ENCODE data around the gene EPB42.
"Not testable (repeated sequence)": the region's sequence is repeated elsewhere in the genome, so short reads cannot be mapped to it uniquely, and the experiment has no call there.

Gene EPB42

DNA sequence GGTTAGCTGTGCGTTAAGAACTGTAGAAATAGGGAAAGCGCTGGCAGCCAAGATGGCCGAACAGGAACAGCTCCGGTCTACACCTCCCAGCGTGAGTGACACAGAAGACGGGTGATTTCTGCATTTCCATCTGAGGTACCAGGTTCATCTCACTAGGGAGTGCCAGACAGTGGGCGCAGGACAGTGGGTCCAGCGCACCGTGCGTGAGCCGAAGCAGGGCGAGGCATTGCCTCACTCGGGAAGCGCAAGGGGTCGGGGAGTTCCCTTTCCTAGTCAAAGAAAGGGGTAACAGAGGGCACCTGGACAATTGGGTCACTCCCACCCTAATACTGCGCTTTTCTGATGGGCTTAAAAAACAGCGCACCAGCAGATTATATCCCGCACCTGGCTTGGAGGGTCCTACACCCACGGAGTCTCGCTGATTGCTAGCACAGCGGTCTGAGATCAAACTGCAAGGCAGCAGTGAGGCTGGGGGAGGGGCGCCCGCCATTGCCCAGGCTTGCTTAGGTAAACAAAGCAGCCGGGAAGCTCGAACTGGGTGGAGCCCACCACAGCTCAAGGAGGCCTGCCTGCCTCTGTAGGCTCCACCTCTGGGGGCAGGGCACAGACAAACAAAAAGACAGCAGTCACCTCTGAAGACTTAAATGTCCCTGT lies 45.0 kb downstream of the EPB42 start:
- not testable (repeated sequence) for H3K27ac ChIP-seq (ENCODE audit: low read depth, low read length, poor library complexity, severe bottlenecking); H3F3A ChIP-seq (ENCODE audit: insufficient read depth, low read length); H3K4me2 ChIP-seq (ENCODE audit: low read length); H3K9me2 ChIP-seq (ENCODE audit: low read depth, low read length); H3K4me1 ChIP-seq (ENCODE audit: insufficient read depth, low read length, severe bottlenecking); H3K9ac ChIP-seq (ENCODE audit: low read length); H3K27me3 ChIP-seq (ENCODE audit: insufficient read depth, low read length); H4K20me1 ChIP-seq (ENCODE audit: insufficient read depth, low read length); H3K79me2 ChIP-seq (ENCODE audit: insufficient read depth, low read length); H3K4me3 ChIP-seq (ENCODE audit: low read depth, low read length, poor library complexity, severe bottlenecking); H2AFZ ChIP-seq (ENCODE audit: low read length); H3K9me3 ChIP-seq (ENCODE audit: low read length)
- H3K36me3 ChIP-seq (ENCODE audit: insufficient read depth, low read length), result peaks cover 54% of the 10 kb centered on the region

DNA sequence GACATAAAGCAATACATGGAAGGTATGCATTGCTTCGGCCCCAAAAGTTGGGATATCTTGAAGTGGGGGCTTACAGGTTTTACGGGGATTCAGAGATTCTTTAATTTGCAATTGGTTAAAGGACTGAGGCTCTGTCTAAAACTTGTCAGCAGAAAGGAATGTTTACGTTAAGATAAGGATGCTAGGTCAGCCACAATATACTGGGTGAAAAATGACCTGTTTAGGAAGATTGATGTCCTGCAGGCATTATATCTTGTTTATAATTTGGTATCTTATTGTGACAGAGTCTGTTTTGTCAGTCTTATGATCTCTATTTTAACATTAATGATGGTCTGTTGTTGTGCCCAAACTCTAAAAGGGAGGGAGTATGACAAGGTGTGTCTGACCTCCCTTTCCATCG lies 50.9 kb downstream of the EPB42 start:
- Histone ChIP-seq H3K9me2 (ENCODE audit: low read depth, low read length) (no peaks in the 10 kb centered on the region), H3K4me2 (ENCODE audit: low read length) (no peak overlapping the region), H3K27ac (ENCODE audit: low read depth, low read length, poor library complexity, severe bottlenecking) (no peak overlapping the region), H3K27me3 (ENCODE audit: insufficient read depth, low read length) (no peaks in the 10 kb centered on the region), H3K4me1 (ENCODE audit: insufficient read depth, low read length, severe bottlenecking) (no peaks in the 10 kb centered on the region), H3K4me3 (ENCODE audit: low read depth, low read length, poor library complexity, severe bottlenecking) (no peak overlapping the region), H2AFZ (ENCODE audit: low read length) (no peak overlapping the region), H3K79me2 (ENCODE audit: insufficient read depth, low read length) (no peaks in the 10 kb centered on the region), H3F3A (ENCODE audit: insufficient read depth, low read length) (no peaks in the 10 kb centered on the region), H3K36me3 (ENCODE audit: insufficient read depth, low read length) (peaks cover 65% of the 10 kb centered on the region), H3K9me3 (ENCODE audit: low read length) (0 out of 2 replicates have a peak, but pooled peaks cover 3% of the 10 kb centered on the region), H3K9ac (ENCODE audit: low read length) (no peak overlapping the region), H4K20me1 (ENCODE audit: insufficient read depth, low read length) (no peaks in the 10 kb centered on the region)
- TF ChIP-seq EZH2 (IDR thresholded peaks at IDR 0.05; ENCODE audit: borderline replicate concordance, low read length), result no peak
- TF ChIP-seq, protein P1, sequence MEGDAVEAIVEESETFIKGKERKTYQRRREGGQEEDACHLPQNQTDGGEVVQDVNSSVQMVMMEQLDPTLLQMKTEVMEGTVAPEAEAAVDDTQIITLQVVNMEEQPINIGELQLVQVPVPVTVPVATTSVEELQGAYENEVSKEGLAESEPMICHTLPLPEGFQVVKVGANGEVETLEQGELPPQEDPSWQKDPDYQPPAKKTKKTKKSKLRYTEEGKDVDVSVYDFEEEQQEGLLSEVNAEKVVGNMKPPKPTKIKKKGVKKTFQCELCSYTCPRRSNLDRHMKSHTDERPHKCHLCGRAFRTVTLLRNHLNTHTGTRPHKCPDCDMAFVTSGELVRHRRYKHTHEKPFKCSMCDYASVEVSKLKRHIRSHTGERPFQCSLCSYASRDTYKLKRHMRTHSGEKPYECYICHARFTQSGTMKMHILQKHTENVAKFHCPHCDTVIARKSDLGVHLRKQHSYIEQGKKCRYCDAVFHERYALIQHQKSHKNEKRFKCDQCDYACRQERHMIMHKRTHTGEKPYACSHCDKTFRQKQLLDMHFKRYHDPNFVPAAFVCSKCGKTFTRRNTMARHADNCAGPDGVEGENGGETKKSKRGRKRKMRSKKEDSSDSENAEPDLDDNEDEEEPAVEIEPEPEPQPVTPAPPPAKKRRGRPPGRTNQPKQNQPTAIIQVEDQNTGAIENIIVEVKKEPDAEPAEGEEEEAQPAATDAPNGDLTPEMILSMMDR (IDR thresholded peaks at IDR 0.05; ENCODE audit: low read length), result no peak

DNA sequence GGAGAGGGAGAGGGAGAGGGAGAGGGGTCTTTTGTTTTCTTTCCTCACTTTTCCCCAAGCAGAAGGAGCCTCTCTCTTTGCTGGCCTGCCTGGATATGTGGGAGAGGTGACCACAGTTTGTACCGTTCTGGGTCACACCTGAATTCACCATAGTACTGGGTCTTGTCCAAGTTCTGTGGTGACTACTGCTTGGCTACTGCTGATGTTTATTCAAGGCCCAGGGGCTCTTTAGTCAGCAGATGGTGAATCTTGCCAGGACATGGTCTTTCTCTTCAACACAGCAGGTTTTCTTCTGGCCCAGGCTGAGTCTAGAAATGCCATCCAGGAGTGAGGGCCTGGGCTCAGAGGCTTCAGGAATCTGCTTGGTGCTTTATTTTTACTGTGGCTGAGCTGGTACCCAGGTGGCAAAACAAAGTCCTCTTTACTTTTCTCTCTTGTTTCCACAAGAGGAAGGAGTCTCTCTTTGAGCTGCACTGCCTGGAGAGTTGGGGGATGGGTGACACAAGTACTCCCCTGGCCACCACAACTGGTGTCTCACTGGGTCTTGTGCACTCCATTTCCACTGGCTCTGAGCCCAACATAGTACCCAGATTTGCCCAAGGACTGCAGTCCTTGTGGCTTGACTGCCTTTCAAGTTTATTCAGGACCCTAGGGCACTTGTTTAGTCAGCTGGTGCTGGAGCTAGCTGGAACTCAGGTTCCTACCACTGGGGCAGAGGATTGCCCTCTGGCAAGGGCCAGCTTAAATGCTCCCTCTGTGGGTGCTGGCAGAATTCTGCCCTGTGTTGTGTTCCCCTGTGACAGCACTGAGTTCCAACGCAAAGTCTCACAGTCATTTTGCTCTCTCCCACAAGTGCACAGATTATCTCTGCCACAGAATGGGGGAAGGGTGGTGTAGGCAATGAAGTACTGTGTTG lies 52.4 kb downstream of the EPB42 start:
- no peak overlapping the region for H3K27ac ChIP-seq (ENCODE audit: low read depth, low read length, poor library complexity, severe bottlenecking)
- TF ChIP-seq, protein P1 (IDR thresholded peaks at IDR 0.05; ENCODE audit: low read length), result no peak
- TF ChIP-seq EZH2 (IDR thresholded peaks at IDR 0.05; ENCODE audit: borderline replicate concordance, low read length), result no peak
- H3K9me2 ChIP-seq (ENCODE audit: low read depth, low read length), result no peaks in the 10 kb centered on the region
- no peaks in the 10 kb centered on the region for H3F3A ChIP-seq (ENCODE audit: insufficient read depth, low read length)
- H3K27me3 ChIP-seq (ENCODE audit: insufficient read depth, low read length), result no peaks in the 10 kb centered on the region
- H2AFZ ChIP-seq (ENCODE audit: low read length), result no peak overlapping the region
- no peak overlapping the region for H3K4me2 ChIP-seq (ENCODE audit: low read length)
- H3K4me3 ChIP-seq (ENCODE audit: low read depth, low read length, poor library complexity, severe bottlenecking), result no peak overlapping the region
- H3K79me2 ChIP-seq (ENCODE audit: insufficient read depth, low read length), result no peaks in the 10 kb centered on the region
- no peaks in the 10 kb centered on the region for H4K20me1 ChIP-seq (ENCODE audit: insufficient read depth, low read length)
- no peaks in the 10 kb centered on the region for H3K4me1 ChIP-seq (ENCODE audit: insufficient read depth, low read length, severe bottlenecking)
- H3K36me3 ChIP-seq (ENCODE audit: insufficient read depth, low read length), result peaks cover 66% of the 10 kb centered on the region
- 0 out of 2 replicates have a peak, but pooled peaks cover 3% of the 10 kb centered on the region for H3K9me3 ChIP-seq (ENCODE audit: low read length)
- H3K9ac ChIP-seq (ENCODE audit: low read length), result no peak overlapping the region

DNA sequence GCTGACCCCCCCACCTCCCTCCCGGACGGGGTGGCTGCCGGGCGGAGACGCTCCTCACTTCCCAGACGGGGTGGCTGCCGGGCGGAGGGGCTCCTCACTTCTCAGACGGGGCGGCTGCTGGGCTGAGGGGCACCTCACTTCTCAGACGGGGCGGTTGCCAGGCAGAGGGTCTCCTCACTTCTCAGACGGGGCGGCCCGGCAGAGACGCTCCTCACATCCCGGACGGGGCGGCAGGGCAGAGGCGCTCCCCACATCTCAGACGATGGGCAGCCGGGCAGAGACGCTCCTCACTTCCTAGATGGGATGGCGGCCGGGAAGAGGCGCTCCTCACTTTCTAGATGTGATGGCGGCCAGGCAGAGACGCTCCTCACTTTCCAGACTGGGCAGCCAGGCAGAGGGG lies 53.6 kb downstream of the EPB42 start:
- not testable (repeated sequence) for H3K9me2 ChIP-seq (ENCODE audit: low read depth, low read length); H3K27me3 ChIP-seq (ENCODE audit: insufficient read depth, low read length); H3K79me2 ChIP-seq (ENCODE audit: insufficient read depth, low read length); H3K4me2 ChIP-seq (ENCODE audit: low read length); H4K20me1 ChIP-seq (ENCODE audit: insufficient read depth, low read length); H3K4me3 ChIP-seq (ENCODE audit: low read depth, low read length, poor library complexity, severe bottlenecking); H3F3A ChIP-seq (ENCODE audit: insufficient read depth, low read length); H3K9ac ChIP-seq (ENCODE audit: low read length); H3K27ac ChIP-seq (ENCODE audit: low read depth, low read length, poor library complexity, severe bottlenecking); H2AFZ ChIP-seq (ENCODE audit: low read length); H3K4me1 ChIP-seq (ENCODE audit: insufficient read depth, low read length, severe bottlenecking); H3K9me3 ChIP-seq (ENCODE audit: low read length)
- peaks cover 58% of the 10 kb centered on the region for H3K36me3 ChIP-seq (ENCODE audit: insufficient read depth, low read length)
